Stimulated activated CD4-positive, alpha-beta T cell treated with anti-CD3 and anti-CD28 coated beads, TNF-alpha, amount 100 ng/mL, for 24 hours (primary cell): Measurements from ENCODE around the gene WASHC4.
"Not testable (repeated sequence)": the region's sequence is repeated elsewhere in the genome, so short reads cannot be mapped to it uniquely, and the experiment has no call there.

Experiments
- DNase-seq, 3 experiments: peaks; one replicate each; pipeline ENCODE4 v3.0.0-alpha.2; 2020; ENCODE audit warnings: low read depth in 3 of 3

WASHC4 gene

GRCh38 chr12:105090361-105090760 lies 17.2 kb upstream of the WASHC4 start:
- DNase-seq: no peak

DNA sequence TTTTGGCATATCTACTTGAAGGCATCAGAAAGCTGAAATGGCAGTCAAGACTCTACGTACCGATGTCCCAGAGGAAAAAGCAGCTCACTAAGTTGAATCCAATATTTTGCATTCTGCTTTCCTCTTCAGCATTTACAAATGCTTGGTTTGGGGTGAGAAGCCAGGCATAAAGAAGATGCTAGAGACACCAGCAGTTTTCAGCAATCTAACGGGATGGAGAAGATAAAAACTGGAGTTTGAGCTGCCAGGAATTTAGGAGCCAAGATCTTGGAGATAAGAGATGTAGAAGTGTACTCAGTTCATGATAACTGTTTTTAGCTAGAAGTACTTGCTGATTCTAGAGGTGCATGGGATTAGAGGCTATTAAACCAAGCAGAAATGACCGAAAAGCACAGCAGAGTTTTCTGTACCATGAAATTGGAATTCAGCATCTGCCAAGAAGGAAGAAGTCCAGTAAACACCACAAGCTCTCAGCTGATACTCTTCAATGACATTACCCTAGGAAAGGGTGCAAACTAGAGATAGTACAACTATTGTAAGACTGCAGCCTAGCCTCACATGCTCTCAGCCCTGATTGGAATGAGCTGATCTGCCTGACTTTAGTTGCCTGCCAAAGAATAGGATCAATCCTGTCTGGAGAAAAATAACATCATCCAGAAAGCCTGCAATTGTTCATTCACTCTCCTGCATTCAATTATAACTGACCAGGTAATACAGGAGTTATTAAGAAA lies 15.9 kb upstream of the WASHC4 start:
- DNase-seq: no peak

- no peak for DNase-seq
These were observed 15.2 kb upstream of the WASHC4 start for GRCh38 chr12:105092336-105092735.

DNA sequence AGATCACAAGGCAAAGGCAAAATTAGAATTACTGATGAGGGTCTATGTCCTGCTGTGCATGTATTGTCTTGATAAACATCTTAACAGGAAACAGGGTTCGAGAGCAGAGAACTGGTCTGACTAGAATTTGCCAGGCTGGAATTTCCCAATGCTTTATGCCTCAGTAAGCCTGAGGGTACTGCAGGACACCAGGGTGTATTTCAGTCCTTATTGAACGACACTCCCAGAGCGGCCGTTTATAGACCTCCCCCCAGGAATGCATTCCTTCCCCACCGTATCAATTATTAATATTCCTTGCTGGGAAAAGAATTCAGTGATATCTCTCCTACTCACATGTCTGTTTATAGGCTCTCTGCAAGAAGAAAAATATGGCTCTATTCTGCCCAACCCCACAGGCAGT lies 12.2 kb upstream of the WASHC4 start:
- not testable (repeated sequence) for DNase-seq

GRCh38 chr12:105099356-105099755 lies 8.2 kb upstream of the WASHC4 start:
- DNase-seq: no peak

DNA sequence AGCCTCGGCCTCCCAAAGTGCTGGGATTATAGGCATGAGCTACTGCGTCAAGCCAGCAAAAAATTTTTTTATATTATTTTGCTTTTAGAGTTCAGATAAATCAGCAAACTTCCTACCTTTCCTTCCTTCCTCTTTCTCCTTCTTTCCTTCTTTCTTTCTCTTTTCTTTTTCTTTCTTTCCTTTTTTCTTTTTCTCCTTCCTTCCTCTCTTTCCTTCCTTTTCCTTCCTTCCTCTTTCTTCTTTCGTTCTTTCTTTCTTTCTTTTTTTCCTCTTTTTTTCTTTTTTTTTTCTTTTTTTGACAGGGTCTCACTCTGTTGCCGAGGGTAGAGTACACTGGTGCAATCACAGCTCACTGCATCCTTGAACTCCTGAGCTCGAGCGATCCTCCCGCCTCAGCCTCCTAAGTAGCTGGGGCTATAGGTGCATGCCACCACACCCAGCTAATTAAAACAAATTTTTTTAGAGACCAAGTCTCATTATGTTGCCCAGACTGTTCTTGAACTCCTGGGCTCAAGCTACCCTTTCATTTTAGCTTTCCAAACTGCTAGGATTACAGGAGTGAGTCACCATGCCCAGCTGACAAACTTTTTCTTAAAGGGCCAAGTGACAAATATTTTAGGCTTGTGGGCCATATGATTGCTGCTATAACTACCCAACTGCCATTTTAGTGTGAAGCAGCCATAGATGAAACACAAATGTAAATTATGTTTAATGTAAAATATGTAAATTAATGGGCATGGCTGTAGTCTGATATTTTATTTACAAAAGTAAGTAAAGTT lies 7.1 kb upstream of the WASHC4 start:
- DNase-seq: no peak

DNA sequence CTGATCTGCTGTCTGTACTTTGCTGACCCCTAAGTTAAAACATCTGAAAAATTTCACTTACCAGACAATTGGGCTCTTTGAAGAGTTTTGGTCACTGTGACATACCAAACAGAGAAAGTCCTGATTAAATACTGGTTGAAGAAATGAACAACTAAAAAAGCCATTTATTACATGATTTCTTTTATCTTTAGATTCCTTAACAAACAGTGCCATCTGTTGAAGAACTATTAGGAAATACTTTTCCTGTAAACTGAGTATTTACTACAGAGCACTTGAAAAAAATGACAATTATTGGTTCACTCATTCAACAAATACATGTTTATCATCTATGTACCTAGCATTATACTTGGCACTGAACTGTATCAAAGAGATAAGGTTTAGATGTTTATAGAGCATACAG lies 6.5 kb upstream of the WASHC4 start:
- DNase-seq: no peak

GRCh38 chr12:105102673-105103072 lies 4.9 kb upstream of the WASHC4 start:
- DNase-seq: no peak

- DNase-seq: no peak
These were observed 2.8 kb upstream of the WASHC4 start for GRCh38 chr12:105104762-105105161.

DNA sequence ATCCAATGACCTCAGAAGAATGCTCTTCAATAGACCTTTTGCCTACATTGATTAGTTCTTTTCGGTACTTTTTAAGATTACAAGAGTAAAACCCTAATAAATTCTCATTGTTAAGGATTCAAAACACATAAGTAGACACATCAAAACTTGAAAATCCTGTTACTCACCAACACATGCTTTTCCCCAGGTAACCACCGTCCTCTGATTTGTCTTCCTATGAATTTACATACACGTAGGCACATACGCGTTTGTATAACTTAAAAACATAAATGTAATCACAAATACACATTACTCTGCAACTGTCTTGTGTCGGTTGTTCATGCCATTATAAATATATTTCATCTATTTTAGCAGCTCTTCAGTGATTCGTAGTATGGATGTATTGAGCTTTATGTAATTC lies 910 bp upstream of the WASHC4 start:
- DNase-seq: no peak

- DNase-seq: no peak
These were observed 399 bp upstream of the WASHC4 start for GRCh38 chr12:105107171-105107493.

DNA sequence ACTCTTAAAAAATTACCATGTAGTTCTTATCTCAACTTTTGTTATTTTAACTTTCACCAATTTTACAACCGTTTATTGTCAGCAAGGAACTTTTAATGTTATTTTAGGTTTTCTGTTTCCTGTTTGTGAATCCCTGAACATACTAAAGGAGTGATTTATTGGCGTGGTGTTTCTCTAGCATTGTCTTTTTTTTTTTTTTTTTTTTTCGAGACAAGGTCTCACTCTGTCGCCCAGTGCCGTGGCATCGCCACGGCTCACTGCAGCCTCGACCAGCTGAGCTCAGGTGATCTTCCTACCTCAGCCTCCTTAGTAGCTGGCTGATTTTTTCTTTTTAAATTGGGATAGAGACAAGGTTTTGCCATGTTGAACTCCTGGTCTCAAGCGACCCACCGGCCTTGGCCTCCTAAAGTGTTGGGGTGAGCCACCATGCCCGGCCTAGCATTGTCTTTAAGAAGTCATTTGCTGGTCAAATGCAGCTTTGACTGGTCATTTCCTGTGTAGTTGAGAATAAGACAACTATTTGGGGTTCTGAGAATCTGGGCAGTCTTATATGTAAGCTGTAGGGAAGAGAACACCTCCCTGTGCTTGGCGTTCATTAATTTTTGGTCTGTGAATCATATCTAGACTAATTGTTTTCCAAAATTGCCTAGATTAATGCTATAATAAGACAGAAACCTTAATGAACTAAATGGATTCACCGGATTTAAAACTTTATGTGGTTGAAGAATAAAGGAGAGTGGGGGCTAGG lies 2.1 kb downstream of the WASHC4 start:
- no peak for DNase-seq

DNA sequence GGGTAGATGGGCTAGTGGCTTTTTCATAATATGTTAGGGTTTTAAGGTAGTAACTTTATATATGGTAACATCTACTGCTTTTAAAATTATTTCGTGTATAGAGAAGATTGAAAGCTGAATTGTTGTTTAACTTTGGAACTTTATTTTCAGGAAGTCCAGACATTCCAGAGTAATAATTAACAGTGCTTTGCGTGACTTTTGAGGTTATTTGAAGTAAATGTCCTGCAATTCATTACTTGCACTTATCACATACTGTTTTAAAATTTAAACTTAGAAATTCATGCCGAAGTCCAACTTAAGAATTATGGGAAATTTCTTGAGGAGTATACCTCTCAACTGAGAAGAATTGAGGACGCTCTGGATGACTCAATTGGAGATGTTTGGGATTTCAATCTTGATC lies 3.3 kb downstream of the WASHC4 start:
- DNase-seq: no peak

- DNase-seq: no peak
These were observed 5.6 kb downstream of the WASHC4 start for GRCh38 chr12:105113094-105113493.

DNA sequence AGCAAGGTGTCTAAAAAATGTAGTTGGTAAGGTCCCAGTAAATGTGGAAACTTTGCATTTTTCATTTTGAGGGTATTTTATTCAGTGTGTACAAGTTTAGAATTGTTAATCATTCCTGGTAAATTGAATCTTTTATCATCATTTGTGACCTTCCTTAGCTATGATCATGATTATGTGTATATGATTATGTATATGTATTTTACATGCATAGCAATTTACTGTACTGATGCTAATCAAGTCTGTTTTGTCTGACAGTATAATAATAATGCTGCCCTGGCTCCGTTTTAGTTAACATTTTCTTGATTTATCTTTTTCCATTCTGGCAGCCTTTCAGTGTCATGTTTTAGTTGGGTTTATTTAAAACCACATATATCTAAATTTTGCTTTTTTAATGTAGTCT lies 9.4 kb downstream of the WASHC4 start:
- DNase-seq: no peak

GRCh38 chr12:105120551-105120950 lies 13.0 kb downstream of the WASHC4 start:
- no peak for DNase-seq

DNA sequence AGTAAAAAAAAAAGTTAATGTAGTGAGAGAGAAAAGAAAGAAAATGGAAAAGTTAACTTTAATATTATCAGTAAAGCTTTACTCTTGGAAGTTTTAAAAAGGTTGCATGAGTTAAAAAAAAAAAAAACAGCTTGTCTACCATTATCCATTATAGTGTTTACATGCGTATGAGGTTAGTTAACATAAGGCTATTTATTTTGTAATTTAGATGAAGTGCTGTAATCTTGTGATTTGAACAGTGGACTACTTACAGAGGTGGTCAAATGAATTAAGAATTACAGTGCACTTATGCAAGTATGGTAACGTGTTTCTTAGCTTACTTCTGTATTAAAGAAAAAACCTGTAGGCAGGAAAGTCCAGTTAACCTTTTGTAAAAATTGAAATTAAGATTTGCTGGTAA lies 30.7 kb downstream of the WASHC4 start:
- DNase-seq: no peak

GRCh38 chr12:105141320-105141922 lies 33.9 kb downstream of the WASHC4 start:
- no peak for DNase-seq

GRCh38 chr12:105142259-105142658 lies 34.7 kb downstream of the WASHC4 start:
- no peak for DNase-seq

GRCh38 chr12:105156260-105156659 lies 48.7 kb downstream of the WASHC4 start:
- no peak for DNase-seq

GRCh38 chr12:105157606-105158005 lies 50.1 kb downstream of the WASHC4 start:
- DNase-seq: no peak

- DNase-seq: no peak
These were observed 51.3 kb downstream of the WASHC4 start for GRCh38 chr12:105158876-105159275.
